Left lung (tissue), 10 donors: ENCODE results near the gene DDIT3. TPM values are rescaled to one million over a fixed set of nuclear protein-coding genes. Genes with fewer than 3 reads are reported as not detected.
"Not testable (repeated sequence)": the region's sequence is repeated elsewhere in the genome, so short reads cannot be mapped to it uniquely, and the experiment has no call there.

Source experiments
- ATAC-seq: fragments of 200-7000 bp; cut with Tn5 transposase; one replicate; pipeline ENCODE4 v1.9.1; 2020; ENCODE audit warnings: moderate library complexity
- DNase-seq, 4 donors: peaks; one replicate each; pipeline ENCODE4 v3.0.0-alpha.2; 2013 to 2020
- H3K27ac ChIP-seq, 2 donors: fragments of 200-600 bp; sonication (generic) in 1 of 2; one replicate each; pipeline versions ENCODE4 v1.5.0 to v1.8.0; 2020 to 2021
- H3K27me3 ChIP-seq, 2 donors: fragments of 200-600 bp; sonication (generic) in 1 of 2; one replicate each; pipeline versions ENCODE4 v1.5.0 to v1.8.0; 2020 to 2021
- H3K36me3 ChIP-seq, 2 donors: fragments of 200-600 bp; sonication (generic) in 1 of 2; one replicate each; pipeline versions ENCODE4 v1.5.0 to v1.8.0; 2020 to 2021
- H3K4me1 ChIP-seq, 2 donors: fragments of 200-600 bp; one replicate each; pipeline ENCODE4 v1.8.0; 2021
- H3K4me3 ChIP-seq, 2 donors: fragments of 200-600 bp; sonication (generic) in 1 of 2; one replicate each; pipeline versions ENCODE4 v1.5.0 to v1.8.0; 2020 to 2021; ENCODE audit warnings: mild to moderate bottlenecking in 1 of 2
- H3K9me3 ChIP-seq, 2 donors: fragments of 200-600 bp; sonication (generic) in 1 of 2; one replicate each; pipeline versions ENCODE4 v1.5.0 to v1.8.0; 2020 to 2021
- intact Hi-C, 2 donors: fragments of 100-400 bp; cut with DNase I; formaldehyde crosslinking; loops; one replicate each; pipeline versions ENCODE4 v1.11.2 to v1.14.2; 2022
- polyA plus RNA-seq, 6 donors: library from polyadenylated mRNA; unstranded; fragments of 120-200 nt; gene quantifications; one replicate each; pipeline ENCODE4 v1.2.1, GENCODE V29; 2013; ENCODE audit not compliant: insufficient read length in 6 of 6
- total RNA-seq, 2 donors: library from RNA; stranded (reverse); fragmentation: NEBNext Ultra II Directional; extraction: Animal tissue kit (Norgen Biotek cat#: 25700); gene quantifications; one replicate each; pipeline ENCODE4 v1.2.1, GENCODE V29; 2021
- TF ChIP-seq, protein P1 (sequence below), 2 donors: fragments of 200-600 bp; sonication (generic) in 1 of 2; IDR thresholded peaks; one replicate each; pipeline versions ENCODE4 v1.5.0 to v1.8.0; 2021; ENCODE audit warnings: antibody characterized with exemption in 2 of 2
- donor health status: DM: no; HTN: yes; CAD: no.
- donor health status: DM: no; HTN: no; CAD: no.

Gene DDIT3
- total and polyA plus RNA-seq, 8 donors = 16.4 to 29.4 (median 19.3) TPM

DNA sequence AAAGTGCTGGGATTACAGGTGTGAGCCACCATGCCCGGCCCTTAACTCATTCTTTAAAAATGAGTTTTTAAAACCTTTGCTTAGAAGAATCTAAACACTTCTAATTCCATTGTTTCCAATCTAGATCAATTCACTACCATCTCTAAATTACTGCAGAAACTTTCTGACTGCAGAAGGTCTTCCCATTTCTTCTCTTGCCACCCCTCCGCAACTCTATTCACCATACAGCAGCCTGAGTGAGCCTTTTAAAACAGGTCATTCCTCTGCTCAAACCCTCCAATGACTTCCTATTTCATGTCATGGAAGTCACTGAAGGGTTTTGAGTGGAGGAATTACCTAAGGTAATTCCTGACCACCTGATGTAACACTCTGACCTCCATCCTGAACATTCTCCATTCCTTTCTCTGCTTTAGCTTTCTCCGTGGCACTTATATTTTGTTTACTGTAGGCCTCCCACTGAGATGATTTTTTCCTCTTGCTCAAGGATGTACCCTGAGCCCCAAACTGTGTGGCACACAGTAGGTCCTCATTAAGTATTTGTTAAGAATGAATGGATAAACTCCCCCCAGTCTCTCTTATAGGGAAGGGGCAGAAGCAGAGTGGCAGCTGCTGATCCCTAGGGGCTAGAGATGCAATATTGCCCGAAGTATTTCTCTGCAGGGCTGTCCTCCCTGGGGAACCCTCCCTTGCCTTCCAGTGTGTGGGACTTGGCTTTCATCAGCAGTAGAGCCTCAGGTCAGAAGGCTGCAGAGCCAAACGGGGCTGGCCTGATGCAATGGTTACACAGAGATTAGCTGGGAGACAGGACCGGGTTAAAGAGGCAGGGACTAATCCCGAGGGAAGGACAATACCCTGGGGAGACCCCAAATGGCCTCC, 1.2 kb downstream of the DDIT3 start:
- Histone ChIP-seq H3K36me3 (peaks cover 0 to 48% of the 10 kb centered on the region in 2 donors), H3K4me1 (peaks cover 35 to 60% of the 10 kb centered on the region in 2 donors), H3K27ac (peak overlapping the region; percentile 91 to 97), H3K4me3 (peak overlapping the region; percentile 55 to 95), H3K9me3 (no peaks in the 10 kb centered on the region), H3K27me3 (no peaks in the 10 kb centered on the region)
- ATAC-seq = no peak
- intact Hi-C loops = no loop called here
- peak in 1 of 4 donors; percentile 28 for DNase-seq
- TF ChIP-seq, protein P1, sequence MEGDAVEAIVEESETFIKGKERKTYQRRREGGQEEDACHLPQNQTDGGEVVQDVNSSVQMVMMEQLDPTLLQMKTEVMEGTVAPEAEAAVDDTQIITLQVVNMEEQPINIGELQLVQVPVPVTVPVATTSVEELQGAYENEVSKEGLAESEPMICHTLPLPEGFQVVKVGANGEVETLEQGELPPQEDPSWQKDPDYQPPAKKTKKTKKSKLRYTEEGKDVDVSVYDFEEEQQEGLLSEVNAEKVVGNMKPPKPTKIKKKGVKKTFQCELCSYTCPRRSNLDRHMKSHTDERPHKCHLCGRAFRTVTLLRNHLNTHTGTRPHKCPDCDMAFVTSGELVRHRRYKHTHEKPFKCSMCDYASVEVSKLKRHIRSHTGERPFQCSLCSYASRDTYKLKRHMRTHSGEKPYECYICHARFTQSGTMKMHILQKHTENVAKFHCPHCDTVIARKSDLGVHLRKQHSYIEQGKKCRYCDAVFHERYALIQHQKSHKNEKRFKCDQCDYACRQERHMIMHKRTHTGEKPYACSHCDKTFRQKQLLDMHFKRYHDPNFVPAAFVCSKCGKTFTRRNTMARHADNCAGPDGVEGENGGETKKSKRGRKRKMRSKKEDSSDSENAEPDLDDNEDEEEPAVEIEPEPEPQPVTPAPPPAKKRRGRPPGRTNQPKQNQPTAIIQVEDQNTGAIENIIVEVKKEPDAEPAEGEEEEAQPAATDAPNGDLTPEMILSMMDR (IDR thresholded peaks at IDR 0.05) = no peak

DNA sequence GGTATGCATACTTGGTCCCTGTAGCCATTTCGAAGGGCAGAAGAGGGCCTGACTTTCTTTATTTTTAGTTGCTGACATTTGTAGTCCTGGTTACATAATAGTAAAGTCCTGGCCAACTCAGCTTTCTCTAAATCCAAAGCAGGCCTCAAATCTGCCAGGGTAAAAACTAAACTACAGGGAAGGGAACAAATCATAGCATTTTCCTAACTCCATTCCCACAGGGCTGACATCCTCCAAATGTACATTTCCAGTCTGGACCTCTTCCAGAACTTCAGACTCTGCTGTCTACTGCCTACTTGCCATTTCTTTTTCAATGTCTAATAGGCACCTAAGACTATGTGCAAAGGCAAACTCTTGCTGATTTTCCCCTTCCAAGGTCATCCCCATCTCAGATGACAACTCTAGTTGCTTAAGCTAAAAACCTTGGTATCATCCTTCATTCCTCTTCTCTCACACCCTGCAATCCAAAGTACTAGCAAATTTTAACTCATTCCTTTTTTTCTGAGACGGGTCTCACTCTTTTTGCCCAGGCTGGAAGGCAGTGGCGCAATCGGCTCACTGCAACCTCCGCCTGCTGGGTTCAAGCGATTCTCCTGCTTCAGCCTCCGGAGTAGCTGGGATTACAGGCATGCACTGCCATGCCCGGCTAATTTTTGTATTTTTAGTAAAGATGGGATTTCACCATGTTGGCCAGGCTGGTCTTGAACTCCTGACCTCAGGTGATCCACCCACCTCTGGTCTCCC, 2.0 kb downstream of the DDIT3 start:
- ATAC-seq = no peak
- peak overlapping the region; percentile 8 to 95 for H3K4me3 ChIP-seq
- peaks cover 0 to 54% of the 10 kb centered on the region in 2 donors for H3K36me3 ChIP-seq
- intact Hi-C loops = no loop called here
- H3K4me1 ChIP-seq = peaks cover 29 to 52% of the 10 kb centered on the region in 2 donors
- DNase-seq = no peak
- H3K27ac ChIP-seq = peak overlapping the region in 1 of 2 donors; percentile 97
- H3K9me3 ChIP-seq = no peaks in the 10 kb centered on the region
- TF ChIP-seq, protein P1 (IDR thresholded peaks at IDR 0.05) = no peak
- H3K27me3 ChIP-seq = no peaks in the 10 kb centered on the region

DNA sequence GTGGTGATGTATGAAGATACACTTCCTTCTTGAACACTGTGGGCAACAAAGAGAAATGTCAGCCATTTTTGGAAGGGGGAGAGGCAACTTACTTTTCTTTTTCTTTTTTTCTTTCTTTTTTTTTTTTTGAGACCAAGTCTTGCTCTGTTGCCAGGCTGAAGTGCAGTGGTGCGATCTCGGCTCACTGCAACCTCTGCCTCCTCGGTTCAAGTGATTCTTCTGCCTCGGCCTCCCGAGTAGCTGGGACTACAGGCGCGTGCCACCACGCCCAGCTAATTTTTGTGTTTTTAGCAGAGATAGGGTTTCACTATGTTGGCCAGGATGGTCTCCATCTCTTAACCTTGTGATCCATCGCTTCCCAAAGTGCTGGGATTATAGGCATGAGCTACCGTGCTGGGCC, 2.6 kb downstream of the DDIT3 start:
- H3K4me3 ChIP-seq = peak overlapping the region in 1 of 2 donors; percentile 95
- not testable (repeated sequence) for H3K27ac ChIP-seq

DNA sequence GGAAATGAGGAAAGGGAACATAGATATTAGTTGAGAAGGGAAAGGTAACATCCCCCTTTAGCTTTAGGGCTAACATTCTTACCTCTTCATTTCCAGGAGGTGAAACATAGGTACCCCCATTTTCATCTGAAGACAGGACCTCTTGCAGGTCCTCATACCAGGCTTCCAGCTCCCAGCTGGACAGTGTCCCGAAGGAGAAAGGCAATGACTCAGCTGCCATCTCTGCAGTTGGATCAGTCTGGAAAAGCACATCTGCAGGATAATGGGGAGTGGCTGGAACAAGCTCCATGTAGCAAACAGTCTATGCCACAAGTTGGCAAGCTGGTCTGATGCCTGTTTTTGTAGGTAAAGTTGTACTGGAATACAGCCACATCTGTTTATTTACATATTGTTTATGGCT, 3.1 kb downstream of the DDIT3 start:
- Histone ChIP-seq H3K27me3 (no peaks in the 10 kb centered on the region), H3K4me3 (no peak overlapping the region), H3K9me3 (no peaks in the 10 kb centered on the region), H3K36me3 (peaks cover 0 to 66% of the 10 kb centered on the region in 2 donors), H3K4me1 (peaks cover 29 to 50% of the 10 kb centered on the region in 2 donors), H3K27ac (peak overlapping the region in 1 of 2 donors; percentile 26)
- TF ChIP-seq, protein P1 (IDR thresholded peaks at IDR 0.05) = no peak
- intact Hi-C loops = no loop called here
- no peak for DNase-seq
- ATAC-seq = no peak

More for the DNA sequence above, 2.6 kb downstream of the DDIT3 start:
- H3K9me3 ChIP-seq, DNase-seq, intact Hi-C loops, H3K27me3 ChIP-seq, ATAC-seq: not testable (repeated sequence)
- peaks cover 0 to 61% of the 10 kb centered on the region in 2 donors for H3K36me3 ChIP-seq
- H3K4me1 ChIP-seq = peaks cover 29 to 51% of the 10 kb centered on the region in 2 donors

DNA sequence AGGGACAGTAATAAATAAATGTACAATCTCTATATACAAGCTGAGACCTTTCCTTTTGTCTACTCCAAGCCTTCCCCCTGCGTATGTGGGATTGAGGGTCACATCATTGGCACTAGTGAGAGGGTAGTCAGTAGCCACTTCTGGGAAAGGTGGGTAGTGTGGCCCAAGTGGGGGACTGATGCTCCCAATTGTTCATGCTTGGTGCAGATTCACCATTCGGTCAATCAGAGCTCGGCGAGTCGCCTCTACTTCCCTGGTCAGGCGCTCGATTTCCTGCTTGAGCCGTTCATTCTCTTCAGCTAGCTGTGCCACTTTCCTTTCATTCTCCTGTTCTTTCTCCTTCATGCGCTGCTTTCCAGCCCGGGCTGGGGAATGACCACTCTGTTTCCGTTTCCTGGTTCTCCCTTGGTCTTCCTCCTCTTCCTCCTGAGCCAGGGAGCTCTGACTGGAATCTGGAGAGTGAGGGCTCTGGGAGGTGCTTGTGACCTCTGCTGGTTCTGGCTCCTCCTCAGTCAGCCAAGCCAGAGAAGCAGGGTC, 3.6 kb downstream of the DDIT3 start:
- intact Hi-C loops = no loop called here
- Histone ChIP-seq H3K4me1 (peaks cover 26 to 45% of the 10 kb centered on the region in 2 donors), H3K9me3 (no peaks in the 10 kb centered on the region), H3K36me3 (peaks cover 0 to 71% of the 10 kb centered on the region in 2 donors), H3K4me3 (no peak overlapping the region), H3K27ac (peak overlapping the region; percentile 26 to 28), H3K27me3 (no peaks in the 10 kb centered on the region)
- DNase-seq = no peak
- TF ChIP-seq, protein P1 (IDR thresholded peaks at IDR 0.05) = no peak
- no peak for ATAC-seq
